SU-DHL-6 (cell line): ENCODE results near the gene PRKCD.

ENCODE experiments used
- CTCF ChIP-seq: fragments of 200-600 bp; sonication (generic); IDR thresholded peaks from one replicate; pipeline ENCODE4 v1.5.1; 2017; ENCODE audit warnings: antibody characterized with exemption, mild to moderate bottlenecking, low read length, moderate library complexity; ENCODE audit not compliant: insufficient read depth, poor library complexity, severe bottlenecking
- EZH2phosphoT487 ChIP-seq: fragments of 200-600 bp; sonication (generic), shearing (Covaris generic); conservative IDR thresholded peaks from 2 replicates; pipeline ENCODE4 v1.6.1; 2018; ENCODE audit warnings: mild to moderate bottlenecking, antibody characterized with exemption, low read length, moderate library complexity, mixed read lengths

GRCh38 chr3:53216723-53217122, 55.7 kb downstream of the PRKCD start:
- no peak for TF ChIP-seq CTCF
- no peak for TF ChIP-seq EZH2phosphoT487
